A673 (cell line): ENCODE data around the gene LTF. TPM values are rescaled to one million over a fixed set of nuclear protein-coding genes. Genes with fewer than 3 reads are reported as not detected.

Experiments
- BruUV-seq: library from RNA; stranded (reverse); fragments of 400-500 nt; replicated peaks from 2 replicates; lab custom pipeline; 2021; lab: Mats Ljungman, UMichigan
- CTCF ChIA-PET: fragments of 300-600 bp; sonication (Branson Sonifier 250); formaldehyde crosslinking; loops from one replicate; lab custom pipeline; 2022; ENCODE audit warnings: antibody characterized with exemption; lab: Charles Lee
- POLR2A ChIA-PET: fragments of 300-600 bp; sonication (Branson Sonifier 250); formaldehyde crosslinking; loops from one replicate; lab custom pipeline; 2022; ENCODE audit warnings: antibody characterized with exemption; ENCODE audit not compliant: low non-redundant PET; lab: Charles Lee
- DNase-seq: peaks from one replicate; pipeline ENCODE4 v3.0.0-alpha.2; 2015; ENCODE audit warnings: low spot score
- H3K27ac ChIP-seq: fragments of 200-600 bp; sonication (generic); 2 replicates; pipeline ENCODE4 v1.5.1; 2016; ENCODE audit warnings: mixed run types, low read depth, mild to moderate bottlenecking, mixed read lengths, antibody characterized with exemption, low read length; ENCODE audit not compliant: poor library complexity, severe bottlenecking
- H3K27me3 ChIP-seq: fragments of 200-600 bp; sonication (generic); replicated peaks from 2 replicates; pipeline ENCODE4 v1.6.1; 2017; ENCODE audit warnings: mixed run types, low read depth, mild to moderate bottlenecking, mixed read lengths, antibody characterized with exemption, low read length; ENCODE audit not compliant: insufficient read depth, poor library complexity
- H3K36me3 ChIP-seq: fragments of 200-600 bp; sonication (generic); 2 replicates; pipeline ENCODE4 v1.6.1; 2016; ENCODE audit warnings: mixed run types, mild to moderate bottlenecking, mixed read lengths, antibody characterized with exemption, low read length; ENCODE audit not compliant: insufficient read depth, poor library complexity, severe bottlenecking
- H3K4me1 ChIP-seq: fragments of 200-600 bp; sonication (generic); 2 replicates; pipeline ENCODE4 v1.6.1; 2017; ENCODE audit warnings: mixed run types, mild to moderate bottlenecking, mixed read lengths, antibody characterized with exemption, low read length; ENCODE audit not compliant: insufficient read depth, poor library complexity, severe bottlenecking
- H3K4me3 ChIP-seq: fragments of 200-600 bp; sonication (generic); 2 replicates; pipeline ENCODE4 v1.5.1; 2016; ENCODE audit warnings: low read depth, mixed run types, mild to moderate bottlenecking, mixed read lengths, low read length; ENCODE audit not compliant: poor library complexity, severe bottlenecking
- H3K9me3 ChIP-seq: fragments of 200-600 bp; sonication (generic); 2 replicates; pipeline ENCODE4 v1.6.1; 2016; ENCODE audit warnings: mixed run types, low read depth, mild to moderate bottlenecking, mixed read lengths, antibody characterized with exemption, low read length; ENCODE audit not compliant: poor library complexity, severe bottlenecking
- EZH2 ChIP-seq: fragments of 200-600 bp; sonication (generic); IDR thresholded peaks from 2 replicates; pipeline ENCODE4 v1.6.1; 2017; ENCODE audit warnings: borderline replicate concordance, low read depth, mild to moderate bottlenecking, mixed read lengths, antibody characterized with exemption, low read length; ENCODE audit not compliant: poor library complexity, severe bottlenecking
- intact Hi-C: fragments of 100-400 bp; cut with micrococcal nuclease; formaldehyde crosslinking; loops from one replicate; pipeline ENCODE4 v1.10.0; 2022; ENCODE audit not compliant: unreplicated experiment
- total RNA-seq: library from RNA; stranded (reverse); gene quantifications from 2 replicates; pipeline ENCODE4 v1.2.3, GENCODE V29; 2021
- TF ChIP-seq, protein P1 (sequence below): fragments of 300-800, 200-600 bp; sonication (generic); conservative IDR thresholded peaks from 2 replicates; pipeline ENCODE4 v1.5.1; 2017; ENCODE audit warnings: low read depth, mild to moderate bottlenecking, antibody characterized with exemption, low read length, moderate library complexity, mixed read lengths

Gene LTF
- total RNA-seq, 1 experiment from 2014 or later: not detected

DNA sequence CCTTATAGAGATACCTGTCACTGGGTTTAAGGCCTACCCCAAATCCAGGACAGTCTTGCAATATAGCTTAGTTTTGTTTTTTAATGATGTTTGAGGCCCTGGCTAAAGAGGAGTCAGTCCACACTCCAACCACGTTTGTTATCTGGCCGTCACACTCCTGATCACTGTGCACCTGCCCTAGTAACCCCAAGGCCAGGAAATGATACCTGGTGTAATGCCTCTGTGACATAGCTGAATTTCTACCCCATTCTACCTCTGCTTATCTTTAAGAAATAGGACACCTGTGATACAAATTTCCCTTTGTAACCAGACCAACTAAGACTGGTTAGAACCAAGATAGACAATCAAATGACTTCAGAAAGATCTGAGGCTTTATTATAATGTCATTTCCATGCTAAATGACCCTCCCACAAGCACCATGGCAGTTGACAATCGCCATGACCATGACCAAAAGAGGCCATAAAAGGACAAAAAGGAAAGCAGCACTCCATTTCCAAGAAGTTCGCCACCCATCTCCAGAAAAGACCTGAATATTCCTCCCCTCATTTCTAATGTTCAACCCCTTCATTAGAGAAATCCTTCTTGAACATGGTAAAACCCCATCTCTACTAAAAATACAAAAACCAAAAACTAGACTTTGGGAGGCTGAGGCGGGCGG lies 28.3 kb upstream of the LTF start:
- Histone ChIP-seq H3K36me3 (no peaks in the 10 kb centered on the region), H3K27ac (no peak overlapping the region), H3K9me3 (no peaks in the 10 kb centered on the region), H3K4me1 (no peaks in the 10 kb centered on the region), H3K27me3 (no peaks in the 10 kb centered on the region), H3K4me3 (no peak overlapping the region)
- no TSS peak for BruUV-seq
- CTCF ChIA-PET: no interaction called here
- POLR2A ChIA-PET: no interaction called here
- TF ChIP-seq, protein P1, sequence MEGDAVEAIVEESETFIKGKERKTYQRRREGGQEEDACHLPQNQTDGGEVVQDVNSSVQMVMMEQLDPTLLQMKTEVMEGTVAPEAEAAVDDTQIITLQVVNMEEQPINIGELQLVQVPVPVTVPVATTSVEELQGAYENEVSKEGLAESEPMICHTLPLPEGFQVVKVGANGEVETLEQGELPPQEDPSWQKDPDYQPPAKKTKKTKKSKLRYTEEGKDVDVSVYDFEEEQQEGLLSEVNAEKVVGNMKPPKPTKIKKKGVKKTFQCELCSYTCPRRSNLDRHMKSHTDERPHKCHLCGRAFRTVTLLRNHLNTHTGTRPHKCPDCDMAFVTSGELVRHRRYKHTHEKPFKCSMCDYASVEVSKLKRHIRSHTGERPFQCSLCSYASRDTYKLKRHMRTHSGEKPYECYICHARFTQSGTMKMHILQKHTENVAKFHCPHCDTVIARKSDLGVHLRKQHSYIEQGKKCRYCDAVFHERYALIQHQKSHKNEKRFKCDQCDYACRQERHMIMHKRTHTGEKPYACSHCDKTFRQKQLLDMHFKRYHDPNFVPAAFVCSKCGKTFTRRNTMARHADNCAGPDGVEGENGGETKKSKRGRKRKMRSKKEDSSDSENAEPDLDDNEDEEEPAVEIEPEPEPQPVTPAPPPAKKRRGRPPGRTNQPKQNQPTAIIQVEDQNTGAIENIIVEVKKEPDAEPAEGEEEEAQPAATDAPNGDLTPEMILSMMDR: no peak
- TF ChIP-seq EZH2: no peak
- intact Hi-C loops: no loop called here
- DNase-seq: no peak

DNA sequence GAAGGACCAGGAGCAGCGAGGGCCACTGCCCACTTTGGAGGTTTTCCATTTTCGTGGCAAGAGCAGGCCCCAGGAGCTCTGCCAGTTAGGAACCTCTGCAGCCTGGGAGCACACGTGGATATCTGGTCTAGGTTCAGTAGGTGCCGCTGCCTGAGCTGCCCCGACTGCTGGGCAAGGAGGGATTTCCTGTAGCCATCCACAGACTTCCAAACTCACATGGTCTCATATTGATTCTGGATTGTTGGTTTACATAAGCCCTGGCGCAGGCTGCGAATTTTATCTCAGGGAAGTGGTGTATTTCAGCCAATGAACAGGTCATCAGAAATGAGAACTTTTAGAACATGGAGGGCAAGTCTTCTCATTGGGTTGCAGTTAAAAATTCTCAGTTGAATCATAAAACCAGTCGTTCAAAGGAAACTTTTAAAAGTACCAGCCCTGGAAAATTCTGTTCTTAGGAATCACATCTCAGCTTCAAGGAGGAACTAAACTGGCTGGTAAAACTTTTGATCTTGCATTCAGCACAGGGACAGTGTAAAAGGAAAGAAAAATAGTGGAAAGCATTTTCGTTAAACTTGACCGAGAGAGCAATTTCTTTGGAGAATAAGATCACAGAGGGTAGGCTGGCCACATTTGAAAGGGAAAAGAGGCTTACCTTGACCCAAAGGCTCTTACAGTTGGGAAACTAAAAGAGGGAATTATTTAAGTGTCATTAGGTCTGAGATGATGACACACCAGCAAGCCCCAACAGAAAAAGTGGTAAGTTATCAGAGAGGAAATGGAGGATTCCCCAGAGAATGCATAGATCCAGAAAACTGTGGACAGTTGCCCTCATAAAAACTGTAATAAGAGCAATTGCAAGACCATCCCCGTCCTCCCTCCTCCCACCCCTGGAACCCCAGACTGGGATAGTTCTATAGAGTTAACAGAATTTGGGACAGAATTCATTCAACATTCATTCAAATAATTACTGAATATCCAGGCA lies 26.7 kb upstream of the LTF start:
- POLR2A ChIA-PET: no interaction called here
- no peak overlapping the region for H3K27ac ChIP-seq
- no peaks in the 10 kb centered on the region for H3K4me1 ChIP-seq
- no peak for TF ChIP-seq EZH2
- TF ChIP-seq, protein P1: no peak
- H3K27me3 ChIP-seq: no peaks in the 10 kb centered on the region
- intact Hi-C loops: no loop called here
- CTCF ChIA-PET: no interaction called here
- DNase-seq: no peak
- BruUV-seq: no TSS peak
- no peaks in the 10 kb centered on the region for H3K36me3 ChIP-seq
- no peak overlapping the region for H3K4me3 ChIP-seq
- no peaks in the 10 kb centered on the region for H3K9me3 ChIP-seq

DNA sequence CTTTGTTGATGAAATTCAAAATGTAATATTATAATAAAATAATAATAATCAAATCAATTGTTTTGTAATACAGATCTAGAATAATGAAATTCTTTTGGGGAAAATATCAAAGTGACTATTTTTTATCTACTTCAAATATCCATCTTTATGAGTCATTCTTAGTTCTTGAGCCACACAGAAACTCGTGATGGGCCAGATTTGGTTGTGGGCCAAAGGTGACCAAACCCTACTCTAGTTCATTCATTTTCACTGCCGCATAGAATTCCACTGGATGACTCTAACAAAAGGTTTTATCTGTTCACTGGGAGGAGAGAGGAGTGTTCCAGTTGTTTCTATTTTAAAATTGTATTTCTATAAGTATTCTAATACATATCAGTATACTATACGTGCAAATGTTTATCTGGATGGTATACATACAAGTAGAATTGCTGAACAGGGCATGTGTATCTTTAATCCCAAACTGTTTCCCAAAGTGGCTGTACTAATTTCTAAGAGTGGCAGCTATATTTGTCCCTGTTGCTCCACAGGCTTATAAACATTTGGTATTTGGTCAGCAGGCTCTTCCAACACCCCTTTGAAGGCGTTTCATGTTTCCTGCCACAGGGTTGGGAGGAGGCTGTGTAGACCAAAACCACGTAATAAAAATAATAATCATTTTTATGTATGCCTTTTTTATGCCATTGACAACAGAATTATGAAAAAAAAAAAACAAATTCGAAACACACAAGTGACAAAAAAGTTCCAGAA lies 25.8 kb upstream of the LTF start:
- CTCF ChIA-PET: interaction anchor here (2.3 kb wide), 1 partner anchor 68 kb away, joined by 17 read pairs; no protein-coding TSS in a partner anchor
- intact Hi-C loops: no loop called here
- BruUV-seq: no TSS peak
- Histone ChIP-seq H3K9me3 (no peaks in the 10 kb centered on the region), H3K4me3 (no peak overlapping the region), H3K4me1 (no peaks in the 10 kb centered on the region), H3K36me3 (no peaks in the 10 kb centered on the region), H3K27me3 (no peaks in the 10 kb centered on the region), H3K27ac (no peak overlapping the region)
- POLR2A ChIA-PET: no interaction called here
- TF ChIP-seq EZH2: no peak
- TF ChIP-seq, protein P1: no peak
- DNase-seq: no peak
